ENCODE data around the gene AMPH.
"Not testable (repeated sequence)": the region's sequence is repeated elsewhere in the genome, so short reads cannot be mapped to it uniquely, and the experiment has no call there.

The AMPH gene

DNA sequence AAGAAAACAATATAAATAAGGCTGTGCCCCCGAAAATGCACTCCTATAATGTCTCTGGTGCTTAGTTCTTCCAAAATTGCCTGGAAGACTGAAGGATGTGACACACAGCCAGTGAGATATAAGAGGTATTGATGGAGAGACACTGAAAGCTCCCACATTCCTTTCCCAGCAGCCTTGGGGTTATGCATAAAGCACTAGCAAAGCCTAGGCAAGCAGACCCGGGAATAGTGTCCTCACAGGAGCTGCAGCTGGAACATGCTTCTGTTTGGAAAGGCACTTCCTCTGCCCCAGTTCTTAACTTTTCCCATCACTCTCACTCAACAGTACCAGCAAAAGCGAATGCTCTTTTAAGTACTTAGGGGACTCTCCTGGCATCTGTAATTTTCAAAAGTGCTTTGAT is 178.0 kb downstream of the AMPH start:
- DNase-seq, result peak; percentile 35

DNA sequence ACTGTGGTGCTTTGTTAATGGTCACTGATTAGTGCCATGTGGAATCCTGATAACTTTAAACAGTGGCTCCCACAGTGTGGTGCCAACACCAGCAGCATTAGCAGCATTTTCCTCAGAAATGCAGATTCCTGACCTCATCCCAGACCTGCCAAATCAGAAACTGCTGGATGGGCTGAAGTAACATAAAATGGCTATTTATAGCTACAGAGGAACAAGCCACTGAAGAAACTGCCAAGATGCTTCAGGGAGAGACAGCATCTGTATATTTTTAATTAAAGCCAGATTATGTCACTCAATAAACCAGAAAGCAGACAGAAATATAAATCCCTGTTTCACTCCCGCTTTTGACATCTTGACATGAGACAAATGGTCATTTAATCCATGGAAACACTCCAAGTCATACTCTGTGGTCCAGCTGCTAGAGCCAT is 178.5 kb downstream of the AMPH start:
- peak; percentile 72 for DNase-seq

DNA sequence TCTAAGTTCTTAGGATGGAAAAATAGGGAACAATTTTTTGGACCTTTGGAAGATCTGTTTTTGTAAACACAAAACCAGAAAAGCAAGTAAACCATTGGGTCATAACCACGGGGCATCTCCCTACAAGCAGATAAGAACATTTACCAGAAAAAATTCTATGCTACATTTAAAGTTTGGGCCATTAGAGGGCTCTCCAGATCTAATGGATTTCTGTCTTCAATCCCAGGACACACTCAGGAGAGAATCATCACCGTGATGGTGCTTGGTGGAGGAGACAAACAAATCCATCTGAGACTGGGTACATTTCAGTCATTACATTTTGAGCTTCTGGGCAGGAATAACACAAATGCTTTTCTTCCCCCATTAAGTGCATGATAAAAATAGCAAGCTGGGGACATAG is 179.3 kb downstream of the AMPH start:
- peak; percentile 62 for DNase-seq

DNA sequence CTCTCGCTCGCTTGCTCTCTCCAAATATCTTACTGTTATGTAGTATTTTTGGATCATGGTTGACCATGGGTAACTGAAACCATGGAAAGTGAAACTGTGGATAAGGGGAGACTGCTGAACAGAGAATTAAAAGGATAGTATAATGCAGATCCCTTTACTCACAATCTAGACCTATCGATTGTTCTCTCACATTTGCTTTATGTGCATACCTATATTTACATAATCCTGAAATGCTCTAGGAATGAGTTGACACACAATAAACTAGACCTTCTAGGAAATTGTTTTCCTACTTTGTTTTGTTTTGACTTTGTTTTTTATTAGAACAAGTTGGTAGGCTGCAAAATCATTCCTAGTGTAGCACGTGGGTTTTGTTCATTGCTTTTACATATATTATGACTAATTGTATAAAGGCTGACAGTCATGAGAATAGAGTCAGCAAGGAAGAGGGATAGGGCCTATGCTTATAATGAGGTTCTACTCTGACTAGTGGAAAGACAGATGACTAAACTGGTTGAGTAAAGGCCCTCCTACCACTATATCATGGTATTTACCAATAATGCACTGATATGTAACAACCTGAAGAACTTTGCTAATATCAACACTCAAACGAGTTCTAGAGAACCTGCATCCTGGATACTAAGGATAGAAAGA is 182.5 kb downstream of the AMPH start:
- peak; percentile 21 for DNase-seq

DNA sequence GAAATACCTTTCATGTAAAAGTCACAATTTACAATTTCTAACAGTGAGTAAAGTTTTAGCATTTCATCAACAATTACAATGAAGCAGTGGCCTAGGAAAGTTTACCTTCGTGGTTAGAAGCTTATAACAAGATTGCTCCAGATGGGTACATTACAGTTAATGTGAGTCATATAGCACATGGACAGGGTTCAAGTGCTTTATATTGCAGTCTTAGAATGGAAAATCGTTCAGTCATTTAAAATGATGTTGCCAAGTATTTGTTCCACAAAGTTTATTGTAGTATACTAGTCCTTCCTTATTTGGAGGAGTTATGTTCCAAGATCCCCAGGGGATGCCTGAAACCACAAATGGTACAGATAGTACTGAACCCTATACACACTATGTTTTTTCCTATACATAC is 183.1 kb downstream of the AMPH start:
- DNase-seq, result peak; percentile 82

DNA sequence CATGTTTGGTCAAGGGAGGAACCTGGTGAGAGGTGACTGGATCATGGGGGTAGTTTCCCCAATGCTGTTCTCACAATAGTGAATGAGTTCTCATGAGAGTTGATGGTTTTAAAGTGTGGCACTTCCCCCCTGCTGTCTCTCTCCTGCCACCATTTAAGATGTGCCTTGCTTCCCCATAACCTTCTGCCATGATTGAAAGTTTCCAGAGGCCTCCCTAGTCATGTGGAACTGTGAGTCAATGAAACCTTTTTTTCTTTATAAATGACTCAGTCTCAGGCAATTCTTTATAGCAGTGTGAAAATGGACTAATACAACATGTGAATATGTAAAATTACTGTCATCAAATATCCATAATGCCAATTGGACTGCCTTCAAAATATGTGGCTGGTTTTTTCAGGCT is 192.2 kb downstream of the AMPH start:
- DNase-seq, result no peak

DNA sequence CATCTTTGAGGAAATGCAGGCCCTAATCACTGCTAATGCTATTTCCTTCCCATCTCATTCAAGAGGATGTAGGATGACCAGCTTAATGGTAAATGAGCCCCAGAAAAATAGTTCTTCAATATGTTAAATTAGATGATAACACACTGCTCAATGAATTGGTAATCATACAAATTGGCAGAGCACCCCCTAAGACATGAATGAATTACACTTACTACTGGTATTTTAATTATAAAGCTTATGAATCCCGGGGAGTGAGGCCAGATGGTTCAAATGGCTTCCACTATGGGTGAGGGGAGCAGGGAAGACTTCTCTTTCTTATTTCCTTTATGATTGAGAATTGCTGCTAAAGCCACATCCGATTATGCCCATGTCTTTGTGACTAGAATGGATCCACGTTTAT is 198.5 kb downstream of the AMPH start:
- no peak for DNase-seq

DNA sequence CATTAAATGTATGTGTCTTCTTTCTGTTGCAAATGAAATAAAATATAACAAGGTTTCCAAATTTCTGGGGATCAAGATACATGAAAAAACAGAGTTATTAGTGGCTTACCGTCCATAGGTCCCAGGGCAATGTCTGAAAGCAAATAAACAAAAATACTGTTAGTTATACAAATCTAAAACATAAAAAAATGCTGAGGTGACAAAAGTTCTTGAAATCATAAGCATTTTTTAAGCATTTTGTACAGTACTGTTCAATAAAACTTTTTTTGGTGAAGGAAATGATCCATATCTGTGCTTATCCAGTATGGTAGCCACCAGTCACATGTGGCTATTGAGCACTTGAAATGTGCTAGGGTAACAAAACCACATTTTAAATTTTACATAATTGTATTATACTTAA is 199.1 kb downstream of the AMPH start:
- DNase-seq, result no peak

DNA sequence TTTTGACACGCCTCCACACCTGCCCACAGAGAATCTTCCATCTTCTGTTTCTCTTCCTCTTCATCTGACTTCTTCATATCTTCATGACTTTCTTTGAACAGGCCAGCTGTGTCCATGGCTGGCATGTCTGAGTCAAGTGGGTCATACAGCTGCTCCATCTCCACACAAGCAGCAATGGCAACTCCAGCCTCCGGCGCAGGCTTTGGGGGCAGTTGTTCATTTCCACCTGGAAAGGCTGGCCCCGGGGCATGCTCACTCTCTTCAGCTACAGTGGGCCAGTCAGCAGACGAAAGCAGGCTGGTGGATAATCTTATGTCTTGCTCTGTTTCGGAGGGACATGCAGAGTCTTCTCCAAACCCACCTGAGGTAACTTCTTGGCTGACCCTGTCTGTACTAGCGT is 202.1 kb downstream of the AMPH start:
- no peak for DNase-seq

DNA sequence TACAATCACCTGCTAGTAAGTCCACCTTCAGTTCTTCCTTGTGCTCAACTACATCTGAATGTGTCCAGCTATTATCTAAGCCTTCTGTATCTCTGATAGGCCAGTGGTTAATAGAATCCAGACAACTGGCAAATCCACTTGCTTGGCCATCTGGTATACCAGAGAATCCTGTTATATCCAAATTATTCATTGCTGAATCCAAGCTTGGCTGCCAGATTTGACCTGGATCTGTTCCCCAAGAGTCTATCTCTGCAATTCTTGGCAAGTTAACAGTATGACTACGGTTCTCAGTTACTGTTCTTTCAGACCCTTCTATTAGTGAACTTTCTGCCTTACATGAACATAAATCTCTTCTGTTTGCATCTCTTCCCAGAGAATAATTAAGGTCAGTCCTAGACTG is 203.1 kb downstream of the AMPH start:
- peak; percentile 19 for DNase-seq

DNA sequence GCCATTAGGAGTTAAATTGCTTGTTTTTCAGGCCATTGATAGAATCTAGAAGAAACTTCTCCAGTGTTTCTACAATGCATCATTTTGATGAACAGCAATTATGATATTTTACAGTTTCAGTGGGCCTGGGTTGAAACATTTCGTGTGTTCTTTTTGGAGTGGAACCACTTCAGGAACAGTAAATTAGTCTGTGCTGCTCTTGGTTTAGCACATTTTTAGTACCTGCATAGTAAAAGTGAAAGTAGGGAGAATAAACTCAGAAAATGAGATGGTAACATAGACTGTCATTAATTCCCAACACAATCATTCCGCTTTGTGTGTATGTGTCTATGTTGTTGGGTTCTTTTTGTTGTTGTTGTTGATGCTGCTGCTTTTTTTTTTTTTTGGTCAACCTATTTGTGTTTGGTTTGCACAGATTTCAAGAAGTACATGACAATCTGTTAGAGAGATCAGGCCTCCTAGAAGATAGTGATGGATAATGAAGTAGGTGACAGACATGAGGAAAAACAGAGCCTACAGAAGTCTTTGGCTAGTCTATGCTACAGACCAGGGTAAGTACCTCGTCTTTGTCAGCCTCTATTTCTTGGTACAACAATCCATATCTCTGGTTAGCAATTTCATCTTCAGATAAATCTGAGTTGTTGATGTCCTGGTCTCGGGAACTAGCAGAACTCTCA is 203.8 kb downstream of the AMPH start:
- DNase-seq, result no peak

DNA sequence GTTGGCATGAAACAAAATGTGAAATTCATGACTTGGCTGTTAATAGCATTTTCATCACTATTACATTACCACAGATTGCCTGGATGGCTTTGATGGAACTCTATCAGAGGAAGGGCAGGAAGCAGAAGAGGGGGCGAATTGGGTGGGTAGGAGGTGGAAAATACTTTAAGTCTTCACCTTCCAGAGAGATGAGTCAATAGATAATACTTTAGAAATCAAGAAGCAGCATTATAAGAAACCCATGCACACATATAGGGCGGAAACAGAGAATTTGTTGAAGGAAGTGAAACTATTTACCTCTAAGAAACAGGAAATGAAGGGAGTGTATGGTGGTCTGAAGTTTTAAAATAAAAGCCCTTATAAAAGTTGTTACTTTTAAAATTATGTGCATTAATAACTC is 205.7 kb downstream of the AMPH start:
- DNase-seq, result no peak

DNA sequence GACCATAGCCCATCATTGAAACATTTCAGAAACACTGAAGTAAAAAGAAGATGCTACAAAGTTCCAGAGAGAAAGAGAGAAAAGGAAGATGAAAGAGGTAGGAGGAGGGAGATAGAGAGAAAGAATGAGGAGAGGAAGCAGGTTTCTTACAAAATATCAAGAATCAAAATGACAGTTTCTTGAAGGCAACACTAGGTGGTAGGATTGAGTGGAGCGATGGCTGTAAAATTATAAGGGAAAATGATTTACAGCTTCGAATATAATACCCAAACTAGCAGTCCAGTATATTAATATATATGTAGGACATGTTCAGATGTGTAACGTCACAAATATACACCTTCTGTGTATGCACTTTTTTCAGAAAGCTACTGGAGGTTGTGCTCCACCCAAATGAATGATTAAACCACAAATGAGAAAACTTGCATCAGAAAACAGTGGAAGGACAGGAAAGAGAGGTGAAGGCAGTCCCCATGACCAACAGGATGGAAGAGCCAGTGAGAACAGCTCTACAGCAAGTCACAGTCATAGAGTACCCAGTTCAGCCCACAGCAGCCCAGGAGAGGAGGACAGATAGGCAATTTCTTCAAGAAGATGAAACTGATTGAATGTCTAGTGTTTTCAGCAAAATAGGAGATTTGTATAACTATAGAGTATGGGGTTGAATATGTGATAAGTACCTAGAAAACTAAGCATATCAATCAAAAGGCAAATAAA is 206.3 kb downstream of the AMPH start:
- DNase-seq, result no peak

DNA sequence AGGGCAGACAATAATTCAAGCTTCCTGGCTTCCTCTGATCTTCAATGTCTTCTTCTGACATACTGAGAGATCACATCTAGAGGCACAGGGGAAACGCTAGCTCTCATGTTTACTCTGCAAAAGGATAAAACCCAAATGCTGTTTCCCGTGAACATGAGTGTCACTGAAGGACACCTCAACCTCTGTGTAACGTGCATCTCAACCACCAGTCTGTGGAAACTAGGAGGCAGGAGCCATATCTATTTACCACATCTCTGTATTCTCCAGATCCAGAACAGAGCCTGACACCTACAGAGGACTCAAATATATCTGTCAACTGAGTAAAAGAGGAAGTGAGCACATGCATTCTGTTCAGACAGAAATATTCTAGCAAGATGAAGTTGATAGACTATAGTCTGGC is 217.4 kb downstream of the AMPH start:
- DNase-seq, result no peak

DNA sequence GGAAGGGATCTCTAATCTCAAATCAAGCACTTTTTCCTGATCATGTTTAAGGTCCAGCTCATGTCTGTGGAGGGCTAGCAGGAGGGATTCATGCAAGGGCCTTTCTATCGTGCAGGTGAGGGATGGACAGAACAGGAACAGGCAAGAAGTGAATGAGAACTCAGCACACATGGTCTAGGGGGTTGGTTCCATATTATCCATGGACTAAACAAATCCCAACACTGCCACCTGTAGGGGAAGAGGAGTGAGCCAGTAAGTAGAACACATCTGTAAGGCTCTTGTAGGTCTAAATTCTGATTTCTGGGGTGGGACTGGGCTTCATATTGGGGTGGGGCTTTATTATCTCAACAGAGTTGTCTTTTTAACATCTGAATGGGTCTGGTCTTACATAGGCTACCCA is 219.8 kb downstream of the AMPH start:
- no peak for DNase-seq

DNA sequence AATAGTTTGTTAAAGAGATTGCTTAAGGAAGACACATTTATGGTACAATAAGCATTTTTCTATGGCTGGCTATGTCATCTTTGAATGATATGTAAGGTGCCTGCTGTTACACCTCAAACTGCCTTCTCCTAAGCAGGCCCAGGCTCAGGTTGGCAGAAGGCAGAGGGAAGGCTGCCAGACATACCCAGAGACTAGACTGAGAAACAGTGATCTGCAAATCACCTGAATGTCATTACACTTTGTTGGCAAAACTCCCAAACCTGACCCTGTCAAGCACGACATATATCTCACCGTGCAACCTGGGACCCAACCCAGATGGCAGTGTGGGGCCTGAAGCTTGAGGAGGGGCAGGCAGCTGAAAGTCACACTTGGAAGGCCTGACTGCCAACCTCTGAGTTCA is 221.1 kb downstream of the AMPH start:
- no peak for DNase-seq

DNA sequence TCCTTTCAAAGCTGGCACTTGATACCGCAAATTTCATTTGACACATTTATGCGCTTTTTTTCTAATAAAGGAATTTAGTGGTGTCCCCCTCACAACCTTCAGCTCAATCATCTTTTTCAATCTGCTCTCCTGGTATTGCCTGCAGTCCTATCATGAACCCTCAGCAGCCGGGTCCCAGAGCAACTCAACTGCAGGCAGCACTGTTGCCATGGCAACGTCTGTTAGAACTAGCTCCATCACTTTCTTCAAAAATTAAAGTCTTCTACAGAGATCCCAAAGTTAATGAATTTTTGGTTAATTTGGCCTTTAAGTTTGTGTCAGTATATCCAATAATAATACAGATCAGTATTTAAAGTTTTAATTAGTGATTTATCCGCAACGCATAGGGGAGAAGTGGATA is 221.6 kb downstream of the AMPH start:
- no peak for DNase-seq

DNA sequence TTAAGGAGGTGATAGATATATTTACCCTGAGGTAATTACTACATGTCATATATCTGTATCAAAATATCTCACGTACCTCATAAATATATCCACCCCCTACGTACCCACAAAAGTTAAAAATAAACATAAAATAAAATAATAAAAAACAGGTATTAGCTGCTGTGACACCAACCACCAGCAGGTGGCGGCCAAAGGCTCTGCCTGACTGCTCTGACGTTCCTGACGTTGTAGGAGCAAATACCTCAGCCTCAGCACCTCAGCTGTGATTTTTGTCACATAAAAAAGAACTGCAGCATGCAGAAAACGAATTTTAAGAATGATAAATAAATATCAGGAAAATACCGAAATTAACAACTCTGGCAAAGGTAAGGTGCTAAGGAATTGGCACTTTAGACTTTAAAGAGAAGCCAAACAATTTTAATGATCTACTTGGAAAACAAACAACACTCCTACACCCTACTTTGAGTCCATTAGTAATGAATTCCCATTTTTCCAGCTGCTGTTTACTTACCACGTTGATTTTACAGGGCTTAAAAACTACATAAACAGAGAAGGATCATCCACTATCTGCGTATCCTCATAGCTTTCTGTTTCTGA is 232.3 kb downstream of the AMPH start:
- DNase-seq, result peak; percentile 43

DNA sequence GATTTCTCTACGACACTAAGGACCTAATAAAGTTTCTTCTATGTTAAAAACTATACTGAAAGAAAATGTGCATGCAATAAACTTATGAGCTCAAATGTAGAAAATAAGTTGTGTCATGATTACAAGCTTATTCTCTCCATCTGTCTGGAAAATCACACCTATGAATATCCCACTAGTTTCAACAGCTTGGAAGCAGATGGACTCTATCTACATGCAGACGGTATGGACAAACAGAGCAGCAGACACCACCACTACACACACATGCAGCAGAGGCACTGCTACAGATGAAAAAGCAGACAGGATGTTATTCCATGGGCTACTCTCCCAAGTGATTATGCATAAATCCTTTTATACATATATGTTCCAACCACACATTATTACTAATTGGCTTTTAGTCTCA is 234.3 kb downstream of the AMPH start:
- no peak for DNase-seq

DNA sequence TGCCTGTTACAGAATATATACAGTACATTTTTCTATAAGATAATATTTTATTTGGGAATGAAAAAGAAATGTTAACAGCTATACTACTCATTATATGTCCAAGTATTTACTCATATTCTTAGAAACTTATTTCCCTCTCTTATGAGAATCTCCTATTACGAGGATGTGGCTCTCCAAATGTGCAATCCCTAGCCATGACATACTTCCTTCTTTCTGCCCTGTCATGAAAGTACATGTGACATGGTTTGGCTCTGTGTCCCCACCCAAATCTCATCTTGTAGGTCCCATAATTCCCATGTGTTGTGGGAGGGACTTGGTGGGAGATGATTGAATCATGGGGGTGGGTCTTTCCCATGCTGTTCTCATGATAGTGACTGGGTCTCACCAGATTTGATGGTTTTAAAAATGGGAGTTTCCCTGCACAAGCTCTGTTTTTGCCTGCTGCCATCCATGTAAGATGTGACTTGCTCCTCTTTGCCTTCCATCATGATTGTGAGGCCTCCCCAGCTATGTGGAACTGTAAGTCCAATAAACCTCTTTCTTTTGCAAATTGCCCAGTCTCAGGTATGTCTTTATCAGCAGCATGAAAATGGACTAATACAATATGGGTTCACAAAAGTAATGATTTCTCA is 235.1 kb downstream of the AMPH start:
- DNase-seq, result not testable (repeated sequence)

DNA sequence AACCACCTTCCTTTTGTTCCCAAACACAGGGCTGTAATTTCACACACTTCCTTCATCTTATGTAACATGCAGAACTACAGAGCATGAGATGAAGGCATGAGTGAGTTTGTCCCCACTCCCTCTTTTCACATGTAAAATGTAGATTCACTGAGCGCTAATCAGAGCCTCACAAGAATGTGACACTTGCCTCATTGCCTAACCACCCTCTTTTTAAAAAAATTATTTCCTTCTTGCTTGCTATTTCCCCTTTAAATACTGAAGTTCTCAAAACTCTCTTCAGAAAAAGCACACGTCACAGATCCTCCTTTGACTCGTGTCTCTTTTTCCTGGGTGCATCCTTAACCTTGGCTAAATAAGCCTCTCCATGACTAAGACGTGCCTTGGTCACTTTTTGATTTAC is 236.5 kb downstream of the AMPH start:
- no peak for DNase-seq

DNA sequence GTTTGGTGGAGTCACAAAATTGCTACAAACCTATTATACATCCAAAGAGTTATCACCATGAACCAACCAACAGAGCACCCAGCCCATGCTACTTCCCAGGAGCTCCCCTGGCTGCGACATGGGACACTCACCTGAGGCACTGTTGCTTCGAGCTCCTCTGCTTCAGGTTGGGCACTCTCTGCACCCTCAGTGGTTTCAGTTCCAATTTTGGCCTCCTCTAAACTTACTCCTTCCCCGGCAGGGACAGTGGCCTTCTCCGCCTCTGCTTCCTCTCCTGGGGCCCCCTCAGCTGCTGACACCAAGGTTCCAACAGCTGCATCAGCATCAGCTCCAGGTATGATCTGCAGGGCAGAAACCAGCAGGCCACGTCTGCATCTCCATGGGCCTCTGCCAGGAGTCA is 237.3 kb downstream of the AMPH start:
- DNase-seq, result no peak

DNA sequence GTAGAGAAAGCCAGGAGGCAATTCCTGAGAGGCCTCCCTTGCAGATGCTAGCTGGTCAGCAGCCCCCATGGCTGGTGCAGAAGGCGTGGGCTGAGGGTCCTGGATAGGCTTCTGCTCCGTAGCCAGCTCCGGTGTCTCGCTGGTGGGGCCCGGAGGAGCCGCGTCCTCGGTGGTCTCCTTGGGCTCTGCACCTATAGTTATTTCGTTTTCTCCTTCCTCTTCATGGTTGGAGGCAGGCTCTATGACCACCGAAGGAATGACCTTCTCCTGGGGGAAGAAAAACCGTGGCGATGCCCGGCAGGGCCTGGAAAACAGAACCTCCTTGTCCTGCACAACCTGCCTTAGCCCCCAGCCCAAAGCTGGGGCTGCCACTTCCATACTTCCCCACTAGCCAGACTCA is 239.4 kb downstream of the AMPH start:
- no peak for DNase-seq

DNA sequence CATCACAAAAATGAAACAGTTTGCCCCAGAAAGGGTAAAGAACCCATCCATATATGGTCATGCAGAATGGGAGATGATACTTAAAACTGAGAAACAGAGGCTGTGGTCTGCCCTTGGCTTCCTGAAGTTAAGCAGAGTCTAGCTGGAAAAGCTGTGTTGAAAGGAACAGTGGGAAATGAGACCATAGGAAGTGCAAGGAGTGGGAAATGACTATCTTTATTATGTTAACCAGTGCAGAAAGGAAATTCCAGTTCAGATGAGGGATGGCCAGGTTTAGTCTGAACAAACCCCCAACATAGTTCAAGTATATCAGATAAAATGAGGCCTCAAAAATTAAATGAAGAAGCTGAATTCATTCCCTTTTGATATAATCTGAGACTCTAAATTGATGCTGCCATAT is 245.5 kb downstream of the AMPH start:
- no peak for DNase-seq
